Right lobe of liver (tissue), 6 donors: ENCODE results near the gene NAP1L1. TPM values are rescaled to one million over a fixed set of nuclear protein-coding genes. Genes with fewer than 3 reads are reported as not detected.

Experiments used
- ATAC-seq, 4 donors: fragments of 200-7000 bp; cut with Tn5 transposase; one replicate each; pipeline ENCODE4 v1.9.1; 2020; ENCODE audit warnings: mild to moderate bottlenecking in 4 of 4, moderate library complexity in 4 of 4
- DNase-seq, 3 donors: peaks; one replicate each; pipeline ENCODE4 v3.0.0-alpha.2; 2020
- H3K27ac ChIP-seq, 3 donors: fragments of 200-600 bp; one replicate each; pipeline ENCODE4 v1.8.0; 2022
- H3K27me3 ChIP-seq, 2 donors: fragments of 200-600 bp; one replicate each; pipeline ENCODE4 v1.8.0; 2022
- H3K36me3 ChIP-seq, 4 donors: fragments of 200-600 bp; sonication (generic) in 1 of 4; one replicate each; pipeline versions ENCODE4 v1.5.1 to v1.8.0; 2017 to 2022; ENCODE audit warnings: control low read depth in 1 of 4
- H3K4me1 ChIP-seq, 4 donors: fragments of 200-600 bp; sonication (generic) in 1 of 4; one replicate each; pipeline versions ENCODE4 v1.5.1 to v1.8.0; 2017 to 2022; ENCODE audit warnings: control low read depth in 1 of 4
- H3K4me3 ChIP-seq, 3 donors: fragments of 200-600 bp; one replicate each; pipeline ENCODE4 v1.8.0; 2022
- H3K9me3 ChIP-seq, 4 donors: fragments of 200-600 bp; sonication (generic) in 1 of 4; one replicate each; pipeline versions ENCODE4 v1.5.1 to v1.8.0; 2017 to 2022; ENCODE audit warnings: control low read depth in 1 of 4
- CTCF ChIP-seq, 4 donors: fragments of 200-600 bp in 3 of 4; fragments of 450-650 bp in 1 of 4; IDR thresholded peaks; one replicate each; pipeline versions ENCODE4 v1.5.1 to v1.8.0; 2016 to 2022; ENCODE audit warnings: antibody characterized with exemption in 4 of 4, mild to moderate bottlenecking in 2 of 4
- POLR2A ChIP-seq: fragments of 450-650 bp; IDR thresholded peaks from one replicate; pipeline ENCODE4 v1.6.1; 2017; ENCODE audit warnings: antibody characterized with exemption, mild to moderate bottlenecking
- WGBS: methylation state at CpG from one replicate; pipeline ENCODE4 v1.1.6; 2018; ENCODE audit warnings: low coverage, low lambda C conversion rate; ENCODE audit not compliant: insufficient coverage; ENCODE audit errors: missing lambda C conversion rate; 5-methylcytosine and 5-hydroxymethylcytosine counted together
- intact Hi-C, 2 donors: fragments of 100-400 bp; cut with DNase I; formaldehyde crosslinking; loops; one replicate each; pipeline versions ENCODE4 v1.11.2 to v1.14.1; 2022
- total RNA-seq, 6 experiments: library from RNA; depleted of rRNA in 2 of 6; stranded (reverse); fragments of >200 nt in 2 of 6; fragmentation: NEBNext Ultra II Directional in 3 of 6; extraction: Animal tissue kit (Norgen Biotek cat#: 25700) in 3 of 6; gene quantifications; one replicate each; pipeline versions ENCODE4 v1.1.0 to v1.2.4, GENCODE V29; 2016 to 2023
- donor health status: DM: no; HTN: yes; CAD: no.
- donor health status: DM: no; HTN: no; CAD: no.
- donor health status: DM: no; HTN: no; CAD: no.
- donor health status: DM: no; HTN: yes; CAD: no.
- donor health status: DM: no; HTN: yes; CAD: no.

NAP1L1 gene
- total RNA-seq, 6 experiments from 2014 or later = 61.9 to 99.1 (median 81.5) TPM

GRCh38 chr12:76057326-76057725 lies 27.2 kb downstream of the NAP1L1 start:
- ATAC-seq (no peak), DNase-seq (no peak)
- Histone ChIP-seq H3K36me3 (peaks cover 4 to 44% (median 15%) of the 10 kb centered on the region in 4 donors), H3K27me3 (no peaks in the 10 kb centered on the region), H3K4me3 (no peak overlapping the region), H3K9me3 (no peaks in the 10 kb centered on the region), H3K4me1 (no peaks in the 10 kb centered on the region), H3K27ac (no peak overlapping the region)
- intact Hi-C loops = no loop called here
- 93% methylated on average over 5 of the region's 7 CpGs for WGBS
- TF ChIP-seq CTCF (IDR thresholded peaks at IDR 0.05) (no peak), POLR2A (no peak)

GRCh38 chr12:76055393-76055792 lies 29.1 kb downstream of the NAP1L1 start:
- H3K36me3 ChIP-seq = peaks cover 4 to 48% (median 19%) of the 10 kb centered on the region in 4 donors

GRCh38 chr12:76049575-76050251 lies 34.8 kb downstream of the NAP1L1 start:
- peaks cover 4 to 50% (median 16%) of the 10 kb centered on the region in 4 donors for H3K36me3 ChIP-seq

More at GRCh38 chr12:76055393-76055792, 29.1 kb downstream of the NAP1L1 start:
- ATAC-seq = no peak
- intact Hi-C loops = no loop called here
- no peak overlapping the region for H3K4me3 ChIP-seq
- no peaks in the 10 kb centered on the region for H3K4me1 ChIP-seq
- WGBS = 93% methylated on average over 2 of the region's 2 CpGs
- H3K27me3 ChIP-seq = no peaks in the 10 kb centered on the region
- DNase-seq = no peak
- TF ChIP-seq CTCF (IDR thresholded peaks at IDR 0.05) (no peak), POLR2A (no peak)
- no peak overlapping the region for H3K27ac ChIP-seq
- no peaks in the 10 kb centered on the region for H3K9me3 ChIP-seq

GRCh38 chr12:76047742-76048141 lies 36.7 kb downstream of the NAP1L1 start:
- 68% methylated on average over 2 of the region's 2 CpGs for WGBS
- no peaks in the 10 kb centered on the region for H3K9me3 ChIP-seq
- no peaks in the 10 kb centered on the region for H3K4me1 ChIP-seq
- ATAC-seq (no peak), DNase-seq (no peak)
- H3K27me3 ChIP-seq = no peaks in the 10 kb centered on the region
- H3K27ac ChIP-seq = no peak overlapping the region
- H3K4me3 ChIP-seq = no peak overlapping the region
- peaks cover 4 to 32% (median 11%) of the 10 kb centered on the region in 4 donors for H3K36me3 ChIP-seq
- no peak for TF ChIP-seq POLR2A
- TF ChIP-seq CTCF (IDR thresholded peaks at IDR 0.05) = no peak
- intact Hi-C loops = no loop called here

More at GRCh38 chr12:76049575-76050251, 34.8 kb downstream of the NAP1L1 start:
- no peaks in the 10 kb centered on the region for H3K27me3 ChIP-seq
- no peak for ATAC-seq
- no peak for DNase-seq
- WGBS = 97% methylated on average over 4 of the region's 4 CpGs
- no peaks in the 10 kb centered on the region for H3K9me3 ChIP-seq
- H3K4me3 ChIP-seq = no peak overlapping the region
- TF ChIP-seq CTCF (IDR thresholded peaks at IDR 0.05) (no peak), POLR2A (no peak)
- intact Hi-C loops = no loop called here
- H3K27ac ChIP-seq = no peak overlapping the region
- no peaks in the 10 kb centered on the region for H3K4me1 ChIP-seq
